ENCODE data around the gene PHB1.

DNA sequence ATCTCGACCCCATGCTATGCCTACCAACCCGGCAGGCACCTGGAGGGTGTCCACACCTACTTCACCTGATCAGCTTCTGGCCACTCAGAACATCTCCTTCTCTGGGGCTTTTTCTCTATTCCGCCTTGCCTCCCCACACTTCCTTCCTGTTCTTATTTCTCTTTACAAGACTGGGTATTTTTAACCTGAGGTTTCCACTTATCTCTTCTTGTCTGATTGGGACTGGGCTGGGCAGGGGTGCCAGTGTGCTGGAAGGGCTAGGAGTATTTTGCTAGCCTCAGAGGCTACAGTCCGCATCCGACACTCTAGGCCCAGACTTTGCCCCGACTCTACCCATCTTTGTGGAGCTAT, 26.4 kb downstream of the PHB1 start:
- TF ChIP-seq, protein P1, sequence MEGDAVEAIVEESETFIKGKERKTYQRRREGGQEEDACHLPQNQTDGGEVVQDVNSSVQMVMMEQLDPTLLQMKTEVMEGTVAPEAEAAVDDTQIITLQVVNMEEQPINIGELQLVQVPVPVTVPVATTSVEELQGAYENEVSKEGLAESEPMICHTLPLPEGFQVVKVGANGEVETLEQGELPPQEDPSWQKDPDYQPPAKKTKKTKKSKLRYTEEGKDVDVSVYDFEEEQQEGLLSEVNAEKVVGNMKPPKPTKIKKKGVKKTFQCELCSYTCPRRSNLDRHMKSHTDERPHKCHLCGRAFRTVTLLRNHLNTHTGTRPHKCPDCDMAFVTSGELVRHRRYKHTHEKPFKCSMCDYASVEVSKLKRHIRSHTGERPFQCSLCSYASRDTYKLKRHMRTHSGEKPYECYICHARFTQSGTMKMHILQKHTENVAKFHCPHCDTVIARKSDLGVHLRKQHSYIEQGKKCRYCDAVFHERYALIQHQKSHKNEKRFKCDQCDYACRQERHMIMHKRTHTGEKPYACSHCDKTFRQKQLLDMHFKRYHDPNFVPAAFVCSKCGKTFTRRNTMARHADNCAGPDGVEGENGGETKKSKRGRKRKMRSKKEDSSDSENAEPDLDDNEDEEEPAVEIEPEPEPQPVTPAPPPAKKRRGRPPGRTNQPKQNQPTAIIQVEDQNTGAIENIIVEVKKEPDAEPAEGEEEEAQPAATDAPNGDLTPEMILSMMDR (IDR thresholded peaks at IDR 0.05; ENCODE audit: control extremely low read depth in 1 of 3, insufficient read depth in 1 of 3, low read depth in 1 of 3, low read length in 3 of 3), result no peak
- TF ChIP-seq TAF1 (IDR thresholded peaks at IDR 0.05; ENCODE audit: low read depth, low read length), result no peak
